H1 (cell line): Measurements from ENCODE around the gene TFAP2A.

Source experiments
- BCL11A ChIP-seq, 2 experiments: IDR thresholded peaks; one replicate each; pipeline ENCODE4 v1.6.1; 2011; ENCODE audit warnings: low read depth in 2 of 2, low read length in 2 of 2, mild to moderate bottlenecking in 2 of 2
- POLR2A ChIP-seq, 2 experiments: IDR thresholded peaks; 1 replicate in 1 of 2; 2 replicates in 1 of 2; pipeline ENCODE4 v1.6.1; 2011; ENCODE audit warnings: low read depth in 2 of 2, low read length in 2 of 2, mild to moderate bottlenecking in 2 of 2; ENCODE audit errors: control extremely low read depth in 1 of 2
- USF2 ChIP-seq: IDR thresholded peaks from 2 replicates; pipeline ENCODE4 v1.6.1; 2011; ENCODE audit warnings: low read length, improper control_type of control experiment

GRCh38 chr6:10415617-10416480, 975 bp upstream of the TFAP2A start:
- TF ChIP-seq BCL11A (IDR thresholded peaks at IDR 0.05; ENCODE audit: low read depth in 2 of 2, low read length in 2 of 2), result no peak
- TF ChIP-seq USF2, result no peak
- no peak for TF ChIP-seq POLR2A (IDR thresholded peaks at IDR 0.05; ENCODE audit: control extremely low read depth in 1 of 2, low read depth in 2 of 2, low read length in 2 of 2)
